Measurements from ENCODE around the gene SLC35G6. TPM values are rescaled to one million over a fixed set of nuclear protein-coding genes. Genes with fewer than 3 reads are reported as not detected.

The SLC35G6 gene
- total RNA-seq, 2 donors from 2014 or later = not detected

- no peaks in the 10 kb centered on the region for H3K4me1 ChIP-seq (replicated peaks)
- 89% methylated on average over 10 of the region's 10 CpGs for WGBS
- DNase-seq (ENCODE audit: low spot score) = no peak
- H3K9me3 ChIP-seq = no peaks in the 10 kb centered on the region
- no peaks in the 10 kb centered on the region for H3K27me3 ChIP-seq (replicated peaks; ENCODE audit: insufficient read depth)
- H3K27ac ChIP-seq = no peak overlapping the region
- peaks cover 21 to 50% of the 10 kb centered on the region in 2 donors for H3K36me3 ChIP-seq
- TF ChIP-seq POLR2A (IDR thresholded peaks at IDR 0.05) = no peak
- no peak for TF ChIP-seq CTCF (IDR thresholded peaks at IDR 0.05)
- TF ChIP-seq POLR2AphosphoS5 (IDR thresholded peaks at IDR 0.05) = no peak
- H3K4me3 ChIP-seq = no peak overlapping the region
- intact Hi-C loops (cut with DNase I) = no loop called here
Measured at GRCh38 chr17:7497228-7497627, 16.0 kb downstream of the SLC35G6 start.

- DNase-seq (ENCODE audit: low spot score) = no peak
- WGBS = 98% methylated on average over 14 of the region's 14 CpGs
- H3K4me3 ChIP-seq = no peak overlapping the region
- H3K4me1 ChIP-seq (replicated peaks) = no peaks in the 10 kb centered on the region
- H3K9me3 ChIP-seq = no peaks in the 10 kb centered on the region
- TF ChIP-seq POLR2A (IDR thresholded peaks at IDR 0.05) (no peak), CTCF (IDR thresholded peaks at IDR 0.05) (no peak), POLR2AphosphoS5 (IDR thresholded peaks at IDR 0.05) (no peak)
- H3K27ac ChIP-seq = no peak overlapping the region
- intact Hi-C loops (cut with DNase I) = no loop called here
- no peaks in the 10 kb centered on the region for H3K27me3 ChIP-seq (replicated peaks; ENCODE audit: insufficient read depth)
- H3K36me3 ChIP-seq = peaks cover 25 to 54% of the 10 kb centered on the region in 2 donors
Measured at GRCh38 chr17:7497636-7498035, 16.4 kb downstream of the SLC35G6 start.

GRCh38 chr17:7499161-7499560 lies 17.9 kb downstream of the SLC35G6 start:
- 87% methylated on average over 11 of the region's 11 CpGs for WGBS
- no peak for DNase-seq (ENCODE audit: low spot score)
- Histone ChIP-seq H3K36me3 (peaks cover 30 to 66% of the 10 kb centered on the region in 2 donors), H3K4me1 (replicated peaks) (no peaks in the 10 kb centered on the region), H3K9me3 (no peaks in the 10 kb centered on the region), H3K27ac (no peak overlapping the region), H3K27me3 (replicated peaks; ENCODE audit: insufficient read depth) (no peaks in the 10 kb centered on the region), H3K4me3 (no peak overlapping the region)
- TF ChIP-seq POLR2AphosphoS5 (IDR thresholded peaks at IDR 0.05) (no peak), POLR2A (IDR thresholded peaks at IDR 0.05) (no peak)
- intact Hi-C loops (cut with DNase I) = no loop called here

GRCh38 chr17:7501729-7502128 lies 20.5 kb downstream of the SLC35G6 start:
- no peak for DNase-seq (ENCODE audit: low spot score)
- peaks cover 26 to 54% of the 10 kb centered on the region in 2 donors for H3K36me3 ChIP-seq
- no peak overlapping the region for H3K4me3 ChIP-seq
- no peaks in the 10 kb centered on the region for H3K9me3 ChIP-seq
- H3K27me3 ChIP-seq (replicated peaks; ENCODE audit: insufficient read depth) = no peaks in the 10 kb centered on the region
- 79% methylated on average over 14 of the region's 14 CpGs for WGBS
- H3K27ac ChIP-seq = no peak overlapping the region
- intact Hi-C loops (cut with DNase I) = no loop called here
- no peak for TF ChIP-seq POLR2A (IDR thresholded peaks at IDR 0.05)
- no peak for TF ChIP-seq CTCF (IDR thresholded peaks at IDR 0.05)
- no peaks in the 10 kb centered on the region for H3K4me1 ChIP-seq (replicated peaks)

- no peaks in the 10 kb centered on the region for H3K4me1 ChIP-seq (replicated peaks)
- peaks cover 26 to 48% of the 10 kb centered on the region in 2 donors for H3K36me3 ChIP-seq
- WGBS = 93% methylated on average over 20 of the region's 20 CpGs
- no peak overlapping the region for H3K27ac ChIP-seq
- intact Hi-C loops (cut with DNase I) = no loop called here
- TF ChIP-seq POLR2A (IDR thresholded peaks at IDR 0.05) (no peak), POLR2AphosphoS5 (IDR thresholded peaks at IDR 0.05) (no peak), CTCF (IDR thresholded peaks at IDR 0.05) (no peak)
- no peak overlapping the region for H3K4me3 ChIP-seq
- H3K27me3 ChIP-seq (replicated peaks; ENCODE audit: insufficient read depth) = no peaks in the 10 kb centered on the region
- DNase-seq (ENCODE audit: low spot score) = no peak
- no peaks in the 10 kb centered on the region for H3K9me3 ChIP-seq
Measured at GRCh38 chr17:7502171-7502847, 21.1 kb downstream of the SLC35G6 start.

Measured in prostate gland (tissue), 2 donors.